A673 (cell line): ENCODE results near the gene GRIN3A.

Source experiments
- CTCF ChIP-seq: fragments of 300-800, 200-600 bp; sonication (generic); conservative IDR thresholded peaks from 2 replicates; pipeline ENCODE4 v1.5.1; 2017; ENCODE audit warnings: low read depth, mild to moderate bottlenecking, antibody characterized with exemption, low read length, moderate library complexity, mixed read lengths
- EZH2 ChIP-seq: fragments of 200-600 bp; sonication (generic); IDR thresholded peaks from 2 replicates; pipeline ENCODE4 v1.6.1; 2017; ENCODE audit warnings: borderline replicate concordance, low read depth, mild to moderate bottlenecking, mixed read lengths, antibody characterized with exemption, low read length; ENCODE audit not compliant: poor library complexity, severe bottlenecking

GRCh38 chr9:101764472-101764871 is 26.0 kb upstream of the GRIN3A start:
- TF ChIP-seq CTCF: no peak
- no peak for TF ChIP-seq EZH2
